Upper lobe of right lung (tissue), 1 donor: Measurements from ENCODE around the gene GLIPR2. TPM values are rescaled to one million over a fixed set of nuclear protein-coding genes. Genes with fewer than 3 reads are reported as not detected.
A peak's percentile ranks its signal among the peaks of the same experiment; 100 is the strongest.

Experiments
- ATAC-seq: fragments of 200-7000 bp; cut with Tn5 transposase; one replicate; pipeline ENCODE4 v1.9.1; 2020; ENCODE audit warnings: mild to moderate bottlenecking, moderate library complexity
- DNase-seq: peaks from one replicate; pipeline ENCODE4 v3.0.0-alpha.2; 2020
- H3K27ac ChIP-seq: fragments of 200-600 bp; one replicate; pipeline ENCODE4 v1.8.0; 2022
- H3K27me3 ChIP-seq: fragments of 200-600 bp; one replicate; pipeline ENCODE4 v1.8.0; 2022; ENCODE audit warnings: mild to moderate bottlenecking
- H3K36me3 ChIP-seq: fragments of 200-600 bp; one replicate; pipeline ENCODE4 v1.8.0; 2022
- H3K4me1 ChIP-seq: fragments of 200-600 bp; one replicate; pipeline ENCODE4 v1.8.0; 2022
- H3K4me3 ChIP-seq: fragments of 200-600 bp; one replicate; pipeline ENCODE4 v1.8.0; 2022; ENCODE audit warnings: mild to moderate bottlenecking
- H3K9me3 ChIP-seq: fragments of 200-600 bp; one replicate; pipeline ENCODE4 v1.8.0; 2022
- CTCF ChIP-seq: fragments of 200-600 bp; IDR thresholded peaks from one replicate; pipeline ENCODE4 v1.8.0; 2022; ENCODE audit warnings: antibody characterized with exemption
- intact Hi-C: fragments of 100-400 bp; cut with DNase I; formaldehyde crosslinking; loops from one replicate; pipeline ENCODE4 v1.11.0; 2022
- total RNA-seq: library from RNA; stranded (reverse); fragmentation: NEBNext Ultra II Directional; extraction: Animal tissue kit (Norgen Biotek cat#: 25700); gene quantifications from one replicate; pipeline ENCODE4 v1.2.1, GENCODE V29; 2021
- donor health status: DM: no; HTN: yes; CAD: no; lungs with severe emphysema.

GLIPR2 gene
- total RNA-seq, 1 donor from 2014 or later: 64.9 TPM

GRCh38 chr9:36118201-36118600 is 18.3 kb upstream of the GLIPR2 start:
- no peaks in the 10 kb centered on the region for H3K27me3 ChIP-seq
- DNase-seq: no peak
- no peak for TF ChIP-seq CTCF
- peaks cover 12% of the 10 kb centered on the region for H3K36me3 ChIP-seq
- intact Hi-C loops: no loop called here
- H3K9me3 ChIP-seq: no peaks in the 10 kb centered on the region
- ATAC-seq: no peak
- H3K27ac ChIP-seq: no peak overlapping the region
- no peak overlapping the region for H3K4me3 ChIP-seq
- no peaks in the 10 kb centered on the region for H3K4me1 ChIP-seq

GRCh38 chr9:36118706-36119105 is 17.8 kb upstream of the GLIPR2 start:
- DNase-seq (peak; percentile 80), ATAC-seq (peak; percentile 91)
- H3K27me3 ChIP-seq: no peaks in the 10 kb centered on the region
- no peaks in the 10 kb centered on the region for H3K4me1 ChIP-seq
- H3K36me3 ChIP-seq: peaks cover 13% of the 10 kb centered on the region
- H3K4me3 ChIP-seq: no peak overlapping the region
- H3K9me3 ChIP-seq: no peaks in the 10 kb centered on the region
- TF ChIP-seq CTCF: no peak
- H3K27ac ChIP-seq: no peak overlapping the region
- intact Hi-C loops: no loop called here

GRCh38 chr9:36119476-36119875 is 17.1 kb upstream of the GLIPR2 start:
- Histone ChIP-seq H3K9me3 (no peaks in the 10 kb centered on the region), H3K4me3 (no peak overlapping the region), H3K4me1 (no peaks in the 10 kb centered on the region), H3K27me3 (no peaks in the 10 kb centered on the region), H3K27ac (no peak overlapping the region), H3K36me3 (peaks cover 13% of the 10 kb centered on the region)
- intact Hi-C loops: no loop called here
- no peak for TF ChIP-seq CTCF
- no peak for ATAC-seq
- no peak for DNase-seq

GRCh38 chr9:36120705-36121104 is 15.8 kb upstream of the GLIPR2 start:
- intact Hi-C loops: no loop called here

GRCh38 chr9:36121971-36122370 is 14.6 kb upstream of the GLIPR2 start:
- ATAC-seq (no peak), DNase-seq (no peak)
- no peak for TF ChIP-seq CTCF
- Histone ChIP-seq H3K4me1 (peaks cover under 1% of the 10 kb centered on the region), H3K4me3 (no peak overlapping the region), H3K27me3 (no peaks in the 10 kb centered on the region), H3K27ac (no peak overlapping the region), H3K36me3 (peaks cover 13% of the 10 kb centered on the region), H3K9me3 (no peaks in the 10 kb centered on the region)
- intact Hi-C loops: no loop called here

More at GRCh38 chr9:36120705-36121104, 15.8 kb upstream of the GLIPR2 start:
- H3K4me3 ChIP-seq: no peak overlapping the region
- no peak for TF ChIP-seq CTCF
- H3K9me3 ChIP-seq: no peaks in the 10 kb centered on the region
- no peaks in the 10 kb centered on the region for H3K27me3 ChIP-seq
- H3K27ac ChIP-seq: no peak overlapping the region
- H3K4me1 ChIP-seq: no peaks in the 10 kb centered on the region
- ATAC-seq (no peak), DNase-seq (no peak)
- H3K36me3 ChIP-seq: peaks cover 13% of the 10 kb centered on the region

GRCh38 chr9:36123515-36123914 is 13.0 kb upstream of the GLIPR2 start:
- H3K9me3 ChIP-seq: no peaks in the 10 kb centered on the region
- no peak for ATAC-seq
- no peak for TF ChIP-seq CTCF
- intact Hi-C loops: no loop called here
- H3K27ac ChIP-seq: no peak overlapping the region
- H3K4me3 ChIP-seq: no peak overlapping the region
- H3K27me3 ChIP-seq: no peaks in the 10 kb centered on the region
- H3K36me3 ChIP-seq: peaks cover 10% of the 10 kb centered on the region
- DNase-seq: no peak
- peaks cover 13% of the 10 kb centered on the region for H3K4me1 ChIP-seq
